Smooth muscle cell (in vitro differentiated cells): ENCODE results near the gene LAMTOR3. TPM values are rescaled to one million over a fixed set of nuclear protein-coding genes. Genes with fewer than 3 reads are reported as not detected.

Experiments used
- DNase-seq: peaks from one replicate; lab custom pipeline; 2025; ENCODE audit not compliant: unreplicated experiment; lab: John Stamatoyannopoulos, UW
- H2AFZ ChIP-seq: fragments of 200-600 bp; sonication (generic); 2 replicates; pipeline ENCODE4 v1.6.0; 2016; ENCODE audit warnings: antibody characterized with exemption, low read depth, mild to moderate bottlenecking
- H3F3A ChIP-seq: fragments of 200-600 bp; sonication (generic); 2 replicates; pipeline ENCODE4 v1.6.0; 2017; ENCODE audit warnings: antibody characterized with exemption, low read depth
- H3K27ac ChIP-seq: fragments of 200-600 bp; sonication (generic); 2 replicates; pipeline ENCODE4 v1.5.1; 2016; ENCODE audit warnings: low read depth, mild to moderate bottlenecking
- H3K27me3 ChIP-seq: fragments of 200-600 bp; sonication (generic); 2 replicates; pipeline ENCODE4 v1.6.1; 2016; ENCODE audit warnings: low read depth, mild to moderate bottlenecking
- H3K36me3 ChIP-seq: fragments of 200-600 bp; sonication (generic); 2 replicates; pipeline ENCODE4 v1.5.1; 2016; ENCODE audit warnings: low read depth
- H3K4me1 ChIP-seq: fragments of 200-600 bp; sonication (generic); 2 replicates; pipeline ENCODE4 v1.5.1; 2016; ENCODE audit warnings: low read depth
- H3K4me2 ChIP-seq: fragments of 200-600 bp; sonication (generic); 2 replicates; pipeline ENCODE4 v1.6.0; 2016; ENCODE audit warnings: mild to moderate bottlenecking
- H3K4me3 ChIP-seq: fragments of 200-600 bp; sonication (generic); 2 replicates; pipeline ENCODE4 v1.5.1; 2016; ENCODE audit warnings: mild to moderate bottlenecking
- H3K79me2 ChIP-seq: fragments of 200-600 bp; sonication (generic); 2 replicates; pipeline ENCODE4 v1.6.0; 2016; ENCODE audit warnings: low read depth, mild to moderate bottlenecking
- H3K9ac ChIP-seq: fragments of 200-600 bp; sonication (generic); 2 replicates; pipeline ENCODE4 v1.6.0; 2016; ENCODE audit warnings: low read depth
- H3K9me3 ChIP-seq: fragments of 200-600 bp; sonication (generic); replicated peaks from 2 replicates; pipeline ENCODE4 v1.5.1; 2016; ENCODE audit warnings: low read depth
- H4K20me1 ChIP-seq: fragments of 200-600 bp; sonication (generic); 2 replicates; pipeline ENCODE4 v1.6.0; 2016; ENCODE audit warnings: low read depth
- WGBS: methylation state at CpG from one replicate; pipeline ENCODE4 v1.1.7; 2016; ENCODE audit warnings: low lambda C conversion rate; 5-methylcytosine and 5-hydroxymethylcytosine counted together
- polyA plus RNA-seq: library from polyadenylated mRNA; unstranded; fragments of >200 nt; fragmentation: Nextera tagmentation; extraction: Ambion mirVana; gene quantifications from 2 replicates; pipeline ENCODE4 v1.2.1, GENCODE V29; 2016
- total RNA-seq: library from RNA; depleted of rRNA; stranded (reverse); fragments of >200 nt; gene quantifications from 2 replicates; pipeline ENCODE4 v1.2.3, GENCODE V29; 2014
- TF ChIP-seq, protein P1 (sequence below): fragments of 200-600 bp; sonication (generic); IDR thresholded peaks from 2 replicates; pipeline ENCODE4 v1.5.1; 2017; ENCODE audit warnings: borderline replicate concordance, mild to moderate bottlenecking, antibody characterized with exemption; ENCODE audit not compliant: insufficient read depth, poor library complexity, severe bottlenecking

The LAMTOR3 gene
- total and polyA plus RNA-seq, 2 experiments from 2014 or later = 58.3 to 95.2 TPM

DNA sequence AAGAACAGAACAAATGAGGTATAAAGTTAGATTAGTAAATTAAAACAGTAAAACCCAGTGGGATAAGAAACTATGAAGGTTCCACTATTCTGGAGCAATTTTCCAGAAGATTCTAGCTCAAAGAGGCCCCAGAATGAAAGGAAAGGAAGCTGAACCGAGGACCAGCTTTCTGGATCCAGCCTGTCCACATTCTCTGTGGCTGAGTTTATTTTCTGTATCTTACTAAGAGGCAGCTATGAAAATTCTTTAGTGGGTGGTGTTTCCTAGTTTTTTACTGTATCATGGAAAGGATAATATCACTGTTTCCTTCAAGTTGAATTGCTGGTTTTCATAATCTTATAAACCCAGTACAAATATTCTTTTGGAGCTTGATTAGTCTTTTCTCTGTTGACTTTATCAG is 65.8 kb downstream of the LAMTOR3 start:
- Histone ChIP-seq H2AFZ (peak overlapping the region; percentile 75), H3K27ac (peak overlapping the region; percentile 78), H3K9me3 (no peaks in the 10 kb centered on the region), H3K4me2 (peak overlapping the region; percentile 51), H3K9ac (peak overlapping the region; percentile 45), H3K4me1 (no peaks in the 10 kb centered on the region), H3F3A (peaks cover 9% of the 10 kb centered on the region), H3K27me3 (no peaks in the 10 kb centered on the region), H3K36me3 (no peaks in the 10 kb centered on the region), H3K4me3 (no peak overlapping the region), H4K20me1 (no peaks in the 10 kb centered on the region), H3K79me2 (no peaks in the 10 kb centered on the region)
- no peak for DNase-seq
- TF ChIP-seq, protein P1, sequence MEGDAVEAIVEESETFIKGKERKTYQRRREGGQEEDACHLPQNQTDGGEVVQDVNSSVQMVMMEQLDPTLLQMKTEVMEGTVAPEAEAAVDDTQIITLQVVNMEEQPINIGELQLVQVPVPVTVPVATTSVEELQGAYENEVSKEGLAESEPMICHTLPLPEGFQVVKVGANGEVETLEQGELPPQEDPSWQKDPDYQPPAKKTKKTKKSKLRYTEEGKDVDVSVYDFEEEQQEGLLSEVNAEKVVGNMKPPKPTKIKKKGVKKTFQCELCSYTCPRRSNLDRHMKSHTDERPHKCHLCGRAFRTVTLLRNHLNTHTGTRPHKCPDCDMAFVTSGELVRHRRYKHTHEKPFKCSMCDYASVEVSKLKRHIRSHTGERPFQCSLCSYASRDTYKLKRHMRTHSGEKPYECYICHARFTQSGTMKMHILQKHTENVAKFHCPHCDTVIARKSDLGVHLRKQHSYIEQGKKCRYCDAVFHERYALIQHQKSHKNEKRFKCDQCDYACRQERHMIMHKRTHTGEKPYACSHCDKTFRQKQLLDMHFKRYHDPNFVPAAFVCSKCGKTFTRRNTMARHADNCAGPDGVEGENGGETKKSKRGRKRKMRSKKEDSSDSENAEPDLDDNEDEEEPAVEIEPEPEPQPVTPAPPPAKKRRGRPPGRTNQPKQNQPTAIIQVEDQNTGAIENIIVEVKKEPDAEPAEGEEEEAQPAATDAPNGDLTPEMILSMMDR = no peak
- 15% methylated on average over 1 of the region's 1 CpG for WGBS

Other genes starting within 250 kb of the LAMTOR3 start
- gene C4orf54, start 236.6 kb downstream of the LAMTOR3 start, total RNA-seq = not detected in 2 replicates
- gene C4orf54, start 236.6 kb downstream of the LAMTOR3 start, polyA plus RNA-seq = not detected in 2 replicates
- gene DAPP1, start 77.6 kb downstream of the LAMTOR3 start, total RNA-seq = 7.9 and 9.8 TPM in 2 replicates
- 1.0 and 4.8 TPM in 2 replicates for gene DAPP1, start 77.6 kb downstream of the LAMTOR3 start, polyA plus RNA-seq
- 62.7 and 87.2 TPM in 2 replicates for gene DNAJB14, start 52.2 kb upstream of the LAMTOR3 start, total RNA-seq
- gene DNAJB14, start 52.2 kb upstream of the LAMTOR3 start, polyA plus RNA-seq = 18.8 and 29.8 TPM in 2 replicates
- 469 and 497 TPM in 2 replicates for gene H2AZ1, start 55.8 kb upstream of the LAMTOR3 start, total RNA-seq
- gene H2AZ1, start 55.8 kb upstream of the LAMTOR3 start, polyA plus RNA-seq = 531 and 534 TPM in 2 replicates